Fibroblast of villous mesenchyme (primary cell): ENCODE measurements around the gene FRMD4A. TPM values are rescaled to one million over a fixed set of nuclear protein-coding genes. Genes with fewer than 3 reads are reported as not detected.
A peak's percentile ranks its signal among the peaks of the same experiment; 100 is the strongest.

Experiments
- DNase-seq: peaks from one replicate; pipeline ENCODE4 v3.0.0-alpha.2; 2010; ENCODE audit warnings: low read depth
- H3K4me3 ChIP-seq: 2 replicates; pipeline ENCODE4 v1.5.1; 2011; ENCODE audit warnings: low read depth, mild to moderate bottlenecking, low read length
- CTCF ChIP-seq: IDR thresholded peaks from 2 replicates; pipeline ENCODE4 v1.5.1; 2012; ENCODE audit warnings: low read depth, mild to moderate bottlenecking, low read length; ENCODE audit not compliant: insufficient read depth
- total RNA-seq: library from RNA; depleted of rRNA; stranded (reverse); fragments of >200 nt; gene quantifications from 2 replicates; pipeline ENCODE4 v1.2.3, GENCODE V29; 2012

The FRMD4A gene
- total RNA-seq, 1 donor = 40.2 TPM

GRCh38 chr10:14026325-14026724, 304.4 kb downstream of the FRMD4A start:
- TF ChIP-seq CTCF = no peak
- no peak for DNase-seq
- H3K4me3 ChIP-seq = no peak overlapping the region

- no peak for TF ChIP-seq CTCF
- no peak overlapping the region for H3K4me3 ChIP-seq
- DNase-seq = no peak
These were observed 305.2 kb downstream of the FRMD4A start for GRCh38 chr10:14025283-14026189.

GRCh38 chr10:14024329-14025202, 306.2 kb downstream of the FRMD4A start:
- DNase-seq = no peak
- H3K4me3 ChIP-seq = no peak overlapping the region
- no peak for TF ChIP-seq CTCF

GRCh38 chr10:14023673-14024328, 306.9 kb downstream of the FRMD4A start:
- no peak for TF ChIP-seq CTCF
- DNase-seq = no peak
- no peak overlapping the region for H3K4me3 ChIP-seq

- DNase-seq = peak; percentile 43
- H3K4me3 ChIP-seq = no peak overlapping the region
- TF ChIP-seq CTCF = no peak
These were observed 307.6 kb downstream of the FRMD4A start for GRCh38 chr10:14022954-14023672.

- no peak for DNase-seq
- no peak for TF ChIP-seq CTCF
These were observed 308.7 kb downstream of the FRMD4A start for GRCh38 chr10:14022052-14022451.

More at GRCh38 chr10:14022052-14022451, 308.7 kb downstream of the FRMD4A start:
- no peak overlapping the region for H3K4me3 ChIP-seq
